B cell (primary cell): Measurements from ENCODE around the gene ANKRD11.

Experiments used
- CTCF ChIP-seq: fragments of 200-600 bp; IDR thresholded peaks from one replicate; pipeline ENCODE4 v1.8.0; 2022; ENCODE audit warnings: antibody characterized with exemption, mild to moderate bottlenecking
- EZH2 ChIP-seq: IDR thresholded peaks from 2 replicates; pipeline ENCODE4 v1.6.1; 2012; ENCODE audit warnings: borderline replicate concordance, low read depth, mild to moderate bottlenecking, moderate library complexity, low read length; ENCODE audit not compliant: insufficient read depth, poor library complexity, severe bottlenecking

GRCh38 chr16:89366561-89367537, 123.5 kb downstream of the ANKRD11 start:
- TF ChIP-seq CTCF (no peak), EZH2 (no peak)
